ENCODE measurements around the gene DNER.

DNA sequence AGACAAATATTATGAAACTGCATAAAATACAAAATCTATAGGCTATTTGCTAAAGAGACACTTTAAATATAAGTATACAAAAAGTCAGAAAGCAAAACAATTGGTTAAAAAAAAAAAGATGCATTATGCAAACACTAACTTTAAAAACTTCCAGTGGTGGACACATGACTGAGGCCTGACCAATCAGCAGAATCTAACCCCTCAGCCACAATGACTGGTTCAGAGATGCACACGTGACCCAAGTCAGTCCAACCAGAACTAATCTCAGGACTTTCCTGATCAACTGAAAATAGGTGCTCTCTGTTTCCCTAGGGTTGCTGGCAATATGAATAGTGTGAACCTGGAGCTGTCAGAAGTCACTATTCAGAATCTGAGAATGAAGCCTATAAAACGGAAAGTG lies 22.7 kb downstream of the DNER start:
- no peak for TF ChIP-seq EZH2 (IDR thresholded peaks at IDR 0.05; ENCODE audit: borderline replicate concordance, insufficient read depth, low read depth, low read length, poor library complexity, severe bottlenecking)
- TF ChIP-seq, protein P1, sequence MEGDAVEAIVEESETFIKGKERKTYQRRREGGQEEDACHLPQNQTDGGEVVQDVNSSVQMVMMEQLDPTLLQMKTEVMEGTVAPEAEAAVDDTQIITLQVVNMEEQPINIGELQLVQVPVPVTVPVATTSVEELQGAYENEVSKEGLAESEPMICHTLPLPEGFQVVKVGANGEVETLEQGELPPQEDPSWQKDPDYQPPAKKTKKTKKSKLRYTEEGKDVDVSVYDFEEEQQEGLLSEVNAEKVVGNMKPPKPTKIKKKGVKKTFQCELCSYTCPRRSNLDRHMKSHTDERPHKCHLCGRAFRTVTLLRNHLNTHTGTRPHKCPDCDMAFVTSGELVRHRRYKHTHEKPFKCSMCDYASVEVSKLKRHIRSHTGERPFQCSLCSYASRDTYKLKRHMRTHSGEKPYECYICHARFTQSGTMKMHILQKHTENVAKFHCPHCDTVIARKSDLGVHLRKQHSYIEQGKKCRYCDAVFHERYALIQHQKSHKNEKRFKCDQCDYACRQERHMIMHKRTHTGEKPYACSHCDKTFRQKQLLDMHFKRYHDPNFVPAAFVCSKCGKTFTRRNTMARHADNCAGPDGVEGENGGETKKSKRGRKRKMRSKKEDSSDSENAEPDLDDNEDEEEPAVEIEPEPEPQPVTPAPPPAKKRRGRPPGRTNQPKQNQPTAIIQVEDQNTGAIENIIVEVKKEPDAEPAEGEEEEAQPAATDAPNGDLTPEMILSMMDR (IDR thresholded peaks at IDR 0.05), result no peak
